GM12891 (cell line): ENCODE measurements around the gene UTP15.

Experiments
- DNase-seq: peaks from one replicate; pipeline ENCODE4 v3.0.0; 2011; ENCODE audit warnings: low spot score; ENCODE audit not compliant: insufficient read length
- FAIRE-seq: peaks from 2 replicates; lab custom pipeline; 2011; peaks lifted over from hg19 to GRCh38; lab: Jason Lieb, UNC
- PAX5 ChIP-seq: IDR thresholded peaks from 2 replicates; pipeline ENCODE4 v1.6.1; 2011; ENCODE audit warnings: low read length, moderate library complexity, mild to moderate bottlenecking; ENCODE audit not compliant: insufficient read depth, severe bottlenecking
- POLR2A ChIP-seq: IDR thresholded peaks from 2 replicates; pipeline ENCODE4 v1.6.1; 2011; ENCODE audit warnings: low read depth, low read length, control low read depth
- POLR2AphosphoS5 ChIP-seq: IDR thresholded peaks from 2 replicates; pipeline ENCODE4 v1.6.1; 2011; ENCODE audit warnings: low read depth, low read length, control low read depth
- POU2F2 ChIP-seq: IDR thresholded peaks from 2 replicates; pipeline ENCODE4 v1.6.1; 2011; ENCODE audit warnings: low read depth, mild to moderate bottlenecking, control low read depth, low read length, moderate library complexity
- SPI1 ChIP-seq: IDR thresholded peaks from 2 replicates; pipeline ENCODE4 v1.6.1; 2011; ENCODE audit warnings: low read depth, low read length, control low read depth
- TAF1 ChIP-seq: IDR thresholded peaks from 2 replicates; pipeline ENCODE4 v1.6.1; 2011; ENCODE audit warnings: low read depth, low read length, control low read depth

Gene UTP15

GRCh38 chr5:73564018-73564417, 1.5 kb upstream of the UTP15 start:
- DNase-seq, result no peak
- TF ChIP-seq POLR2AphosphoS5, result no peak
- no peak for TF ChIP-seq PAX5
- no peak for TF ChIP-seq POLR2A
- TF ChIP-seq TAF1, result no peak
- no peak for TF ChIP-seq POU2F2
- no peak for TF ChIP-seq SPI1
- no peak for FAIRE-seq

- FAIRE-seq, result peak; percentile 26
- DNase-seq, result no peak
- no peak for TF ChIP-seq POLR2AphosphoS5
- no peak for TF ChIP-seq TAF1
- no peak for TF ChIP-seq PAX5
- TF ChIP-seq POU2F2, result no peak
- TF ChIP-seq SPI1, result no peak
- no peak for TF ChIP-seq POLR2A
Measured at GRCh38 chr5:73564675-73565074, 868 bp upstream of the UTP15 start.

GRCh38 chr5:73565969-73566547, 515 bp downstream of the UTP15 start:
- no peak for FAIRE-seq
- TF ChIP-seq PAX5, result no peak
- TF ChIP-seq POLR2AphosphoS5, result no peak
- no peak for TF ChIP-seq SPI1
- no peak for TF ChIP-seq POLR2A
- no peak for TF ChIP-seq POU2F2
- TF ChIP-seq TAF1, result no peak

GRCh38 chr5:73582285-73583145, 17.0 kb downstream of the UTP15 start:
- DNase-seq (no peak), FAIRE-seq (no peak)
- TF ChIP-seq TAF1 (no peak), PAX5 (no peak), POLR2A (no peak), POLR2AphosphoS5 (no peak), SPI1 (no peak), POU2F2 (no peak)

More at GRCh38 chr5:73565969-73566547, 515 bp downstream of the UTP15 start:
- no peak for DNase-seq

GRCh38 chr5:73587923-73588322, 22.4 kb downstream of the UTP15 start:
- FAIRE-seq (no peak), DNase-seq (no peak)
- TF ChIP-seq TAF1 (no peak), POU2F2 (no peak), PAX5 (no peak), SPI1 (no peak), POLR2A (no peak), POLR2AphosphoS5 (no peak)

- DNase-seq (peak; percentile 20), FAIRE-seq (peak; percentile 56)
- no peak for TF ChIP-seq POLR2A
Measured at GRCh38 chr5:73591102-73591695, 25.7 kb downstream of the UTP15 start.

GRCh38 chr5:73591698-73592501, 26.4 kb downstream of the UTP15 start:
- FAIRE-seq (no peak), DNase-seq (no peak)
- no peak for TF ChIP-seq POLR2AphosphoS5
- no peak for TF ChIP-seq SPI1
- TF ChIP-seq TAF1, result no peak
- no peak for TF ChIP-seq PAX5
- TF ChIP-seq POU2F2, result no peak
- TF ChIP-seq POLR2A, result no peak

GRCh38 chr5:73592551-73592950, 27.0 kb downstream of the UTP15 start:
- FAIRE-seq (no peak), DNase-seq (no peak)
- no peak for TF ChIP-seq PAX5
- TF ChIP-seq POLR2AphosphoS5, result no peak
- no peak for TF ChIP-seq SPI1
- no peak for TF ChIP-seq POLR2A
- no peak for TF ChIP-seq TAF1
- no peak for TF ChIP-seq POU2F2
